SK-N-SH (cell line): ENCODE measurements around the gene NKD1. TPM values are rescaled to one million over a fixed set of nuclear protein-coding genes. Genes with fewer than 3 reads are reported as not detected.

Experiments
- CTCF ChIA-PET: fragments of 300-600, 350-600 bp; formaldehyde crosslinking; extraction: SDS; loops from one replicate; lab custom pipeline; 2021; lab: Yijun Ruan, JAX
- POLR2A ChIA-PET: fragments of 350-600 bp; sonication (Branson Sonifier 250); formaldehyde crosslinking; extraction: SDS; loops from one replicate; lab custom pipeline; 2020; ENCODE audit warnings: antibody characterized with exemption, inconsistent platforms; lab: Yijun Ruan, JAX
- DNase-seq: peaks from one replicate; pipeline ENCODE4 v3.0.0; 2012
- H2AFZ ChIP-seq: fragments of 200-600 bp; sonication (generic); 2 replicates; pipeline ENCODE4 v1.8.1; 2016; ENCODE audit warnings: antibody characterized with exemption, mild to moderate bottlenecking, low read depth
- H3F3A ChIP-seq: fragments of 200-600 bp; sonication (generic); replicated peaks from 2 replicates; pipeline ENCODE3; 2016; ENCODE audit warnings: antibody characterized with exemption, mild to moderate bottlenecking; ENCODE audit not compliant: insufficient read depth
- H3K27ac ChIP-seq, 2 experiments: fragments of 200-500 bp in 1 of 2; fragments of 200-600 bp in 1 of 2; sonication (Bioruptor generic) in 1 of 2; sonication (generic), shearing (Covaris generic) in 1 of 2; 2 replicates each; pipeline versions ENCODE4 v1.5.1 to v1.6.1; 2014 to 2016; ENCODE audit warnings: low read depth in 2 of 2, inconsistent platforms in 1 of 2, low read length in 1 of 2, mild to moderate bottlenecking in 1 of 2, mixed read lengths in 1 of 2
- H3K27me3 ChIP-seq: fragments of 200-600 bp; sonication (generic), shearing (Covaris generic); 2 replicates; pipeline ENCODE4 v1.6.1; 2016; ENCODE audit warnings: mixed run types; ENCODE audit not compliant: insufficient read depth
- H3K36me3 ChIP-seq, 2 experiments: fragments of 200-500 bp in 1 of 2; fragments of 200-600 bp in 1 of 2; sonication (Bioruptor generic) in 1 of 2; sonication (generic) in 1 of 2; replicated peaks in 1 of 2; 2 replicates each; pipeline versions ENCODE3 to v1.5.1; 2014 to 2016; ENCODE audit warnings: low read length in 1 of 2, mild to moderate bottlenecking in 1 of 2; ENCODE audit not compliant: insufficient read depth in 2 of 2, control insufficient read depth in 1 of 2
- H3K4me1 ChIP-seq, 2 experiments: fragments of 200-500 bp in 1 of 2; fragments of 200-600 bp in 1 of 2; sonication (Bioruptor generic) in 1 of 2; sonication (generic), shearing (Covaris generic) in 1 of 2; 2 replicates each; pipeline versions ENCODE4 v1.5.1 to v1.6.1; 2014 to 2016; ENCODE audit warnings: low read depth in 1 of 2, low read length in 1 of 2, mixed run types in 1 of 2; ENCODE audit not compliant: insufficient read depth in 2 of 2, control insufficient read depth in 1 of 2
- H3K4me2 ChIP-seq: fragments of 200-600 bp; sonication (generic), shearing (Covaris generic); 2 replicates; pipeline ENCODE4 v1.6.1; 2017; ENCODE audit warnings: mixed run types
- H3K4me3 ChIP-seq, 2 experiments: fragments of 200-500 bp in 1 of 2; fragments of 200-600 bp in 1 of 2; sonication (Bioruptor generic) in 1 of 2; sonication (generic), shearing (Covaris generic) in 1 of 2; 2 replicates each; pipeline versions ENCODE4 v1.5.1 to v1.8.1; 2014 to 2016; ENCODE audit warnings: low read depth in 2 of 2, inconsistent platforms in 1 of 2, low read length in 1 of 2, mild to moderate bottlenecking in 1 of 2, mixed read lengths in 1 of 2, moderate library complexity in 1 of 2
- H3K79me2 ChIP-seq: fragments of 200-600 bp; sonication (generic); 2 replicates; pipeline ENCODE4 v1.8.1; 2017; ENCODE audit warnings: mild to moderate bottlenecking; ENCODE audit not compliant: insufficient read depth
- H3K9ac ChIP-seq: fragments of 200-600 bp; sonication (generic); 2 replicates; pipeline ENCODE4 v1.6.1; 2017; ENCODE audit warnings: mixed run types
- H3K9me2 ChIP-seq: fragments of 200-600 bp; sonication (generic); 2 replicates; pipeline ENCODE4 v1.6.1; 2017; ENCODE audit warnings: mixed run types
- H3K9me3 ChIP-seq: fragments of 200-600 bp; sonication (generic); 2 replicates; pipeline ENCODE4 v1.6.1; 2017; ENCODE audit warnings: mixed run types, mild to moderate bottlenecking, moderate library complexity
- H4K20me1 ChIP-seq: fragments of 200-600 bp; sonication (generic); 2 replicates; pipeline ENCODE4 v1.6.1; 2017; ENCODE audit warnings: mild to moderate bottlenecking, mixed run types; ENCODE audit not compliant: insufficient read depth
- CTCF ChIP-seq: fragments of 200-600 bp; sonication (generic); IDR thresholded peaks from 2 replicates; pipeline ENCODE4 v1.6.1; 2017; ENCODE audit warnings: antibody characterized with exemption, mild to moderate bottlenecking, moderate library complexity
- ELF1 ChIP-seq: IDR thresholded peaks from 2 replicates; pipeline ENCODE4 v1.4.0; 2012
- FOSL2 ChIP-seq: IDR thresholded peaks from 2 replicates; pipeline ENCODE4 v1.4.0; 2012; ENCODE audit warnings: low read depth, mild to moderate bottlenecking, moderate library complexity, borderline replicate concordance
- FOXJ3 ChIP-seq: sonication (generic); formaldehyde crosslinking; IDR thresholded peaks from 2 replicates; pipeline ENCODE4 v1.5.1; 2020; ENCODE audit warnings: mild to moderate bottlenecking, missing genetic modification reagents
- FOXM1 ChIP-seq: IDR thresholded peaks from 2 replicates; pipeline ENCODE4 v1.4.0; 2012; ENCODE audit warnings: low read depth, mild to moderate bottlenecking
- GABPA ChIP-seq: IDR thresholded peaks from 2 replicates; pipeline ENCODE4 v1.4.0; 2012; ENCODE audit warnings: low read depth, mild to moderate bottlenecking
- GATA2 ChIP-seq: sonication (generic); formaldehyde crosslinking; IDR thresholded peaks from 2 replicates; pipeline ENCODE4 v1.5.0; 2020; ENCODE audit warnings: mild to moderate bottlenecking, missing genetic modification reagents
- MAX ChIP-seq: IDR thresholded peaks from 2 replicates; pipeline ENCODE4 v1.4.0; 2012; ENCODE audit warnings: low read depth
- MEF2A ChIP-seq: IDR thresholded peaks from 2 replicates; pipeline ENCODE4 v1.4.0; 2012; ENCODE audit warnings: low read depth, borderline replicate concordance
- POLR2AphosphoS5 ChIP-seq: IDR thresholded peaks from 2 replicates; pipeline ENCODE4 v1.6.1; 2012; ENCODE audit warnings: low read depth, low read length
- RAD21 ChIP-seq: IDR thresholded peaks from 2 replicates; pipeline ENCODE4 v1.6.1; 2012; ENCODE audit warnings: mild to moderate bottlenecking, low read length
- RCOR1 ChIP-seq: fragments of 150-350 bp; IDR thresholded peaks from 2 replicates; pipeline ENCODE4 v1.6.1; 2017; ENCODE audit warnings: antibody characterized with exemption, low read length
- RFX5 ChIP-seq: IDR thresholded peaks from 2 replicates; pipeline ENCODE4 v1.6.1; 2012; ENCODE audit warnings: mild to moderate bottlenecking, improper control_type of control experiment, low read length
- SIN3A ChIP-seq: IDR thresholded peaks from 2 replicates; pipeline ENCODE4 v1.6.1; 2012; ENCODE audit warnings: low read depth, mild to moderate bottlenecking, low read length, moderate library complexity, borderline replicate concordance
- TCF12 ChIP-seq: IDR thresholded peaks from 2 replicates; pipeline ENCODE4 v1.4.0; 2012
- YY1 ChIP-seq: IDR thresholded peaks from 2 replicates; pipeline ENCODE4 v1.4.0; 2012; ENCODE audit warnings: low read depth, mild to moderate bottlenecking
- WGBS: methylation state at CpG from one replicate; pipeline ENCODE4 v1.1.6; 2017; ENCODE audit warnings: low lambda C conversion rate; 5-methylcytosine and 5-hydroxymethylcytosine counted together
- polyA plus RNA-seq, 3 experiments: library from polyadenylated mRNA; depleted of rRNA; stranded (reverse); fragments of >200 nt; gene quantifications; 2 replicates each; pipeline ENCODE4 v1.2.3, GENCODE V29; 2012
- TF ChIP-seq, protein P1 (sequence below): fragments of 150-350 bp; IDR thresholded peaks from 2 replicates; pipeline ENCODE4 v1.6.1; 2016; ENCODE audit warnings: mild to moderate bottlenecking, low read depth, low read length

NKD1 gene
- polyA plus RNA-seq, 1 of the 3 experiments (the other 2 are of a cell fraction): 0.02 TPM

- Histone ChIP-seq H3K4me1 (peaks cover 0 to 9% of the 10 kb centered on the region in 2 experiments; a peak in 1 of 4 replicates), H3F3A (no peaks in the 10 kb centered on the region), H3K79me2 (no peaks in the 10 kb centered on the region), H3K27me3 (no peaks in the 10 kb centered on the region), H3K9me3 (no peaks in the 10 kb centered on the region), H3K36me3 (no peaks in the 10 kb centered on the region), H2AFZ (no peak overlapping the region), H3K4me3 (no peak overlapping the region), H3K9me2 (no peaks in the 10 kb centered on the region), H3K4me2 (no peak overlapping the region), H4K20me1 (no peaks in the 10 kb centered on the region), H3K27ac (no peak overlapping the region), H3K9ac (no peak overlapping the region)
- 57% methylated on average over 11 of the region's 13 CpGs for WGBS
- CTCF ChIA-PET: interaction anchor here (0.9 to 1.3 kb wide), 4 partner anchors 16 to 159 kb away, joined by 3 to 5 read pairs (median 4); no protein-coding TSS in a partner anchor
- TF ChIP-seq MAX: no peak
- TF ChIP-seq CTCF: no peak
- no peak for TF ChIP-seq GABPA
- TF ChIP-seq MEF2A: no peak
- no peak for TF ChIP-seq RFX5
- TF ChIP-seq TCF12: no peak
- TF ChIP-seq RAD21: no peak
- TF ChIP-seq FOXM1: no peak
- no peak for TF ChIP-seq RCOR1
- no peak for DNase-seq
- POLR2A ChIA-PET: no interaction called here
Measured at GRCh38 chr16:50505714-50506542, 42.3 kb upstream of the NKD1 start.

- POLR2A ChIA-PET: no interaction called here
- no peak for DNase-seq
- no peaks in the 10 kb centered on the region for H3F3A ChIP-seq
- no peak overlapping the region for H3K27ac ChIP-seq
- CTCF ChIA-PET: interaction anchor here (1.0 kb wide), 1 partner anchor 132 kb away, joined by 3 read pairs; no protein-coding TSS in a partner anchor
- H3K9ac ChIP-seq: no peak overlapping the region
- WGBS: 28% methylated on average over 4 of the region's 4 CpGs
- TF ChIP-seq POLR2AphosphoS5: no peak
- TF ChIP-seq YY1: no peak
- no peak for TF ChIP-seq SIN3A
- no peak for TF ChIP-seq GATA2 (CRISPR knock-in tag)
- no peak for TF ChIP-seq FOXJ3 (CRISPR knock-in tag)
- TF ChIP-seq FOSL2: no peak
- no peak for TF ChIP-seq ELF1
- TF ChIP-seq, protein P1, sequence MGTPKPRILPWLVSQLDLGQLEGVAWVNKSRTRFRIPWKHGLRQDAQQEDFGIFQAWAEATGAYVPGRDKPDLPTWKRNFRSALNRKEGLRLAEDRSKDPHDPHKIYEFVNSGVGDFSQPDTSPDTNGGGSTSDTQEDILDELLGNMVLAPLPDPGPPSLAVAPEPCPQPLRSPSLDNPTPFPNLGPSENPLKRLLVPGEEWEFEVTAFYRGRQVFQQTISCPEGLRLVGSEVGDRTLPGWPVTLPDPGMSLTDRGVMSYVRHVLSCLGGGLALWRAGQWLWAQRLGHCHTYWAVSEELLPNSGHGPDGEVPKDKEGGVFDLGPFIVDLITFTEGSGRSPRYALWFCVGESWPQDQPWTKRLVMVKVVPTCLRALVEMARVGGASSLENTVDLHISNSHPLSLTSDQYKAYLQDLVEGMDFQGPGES: no peak
- H3K4me3 ChIP-seq: no peak overlapping the region
- H3K36me3 ChIP-seq: no peaks in the 10 kb centered on the region
- no peaks in the 10 kb centered on the region for H3K9me3 ChIP-seq
- H4K20me1 ChIP-seq: no peaks in the 10 kb centered on the region
- no peaks in the 10 kb centered on the region for H3K9me2 ChIP-seq
- H3K79me2 ChIP-seq: no peaks in the 10 kb centered on the region
- H3K27me3 ChIP-seq: no peaks in the 10 kb centered on the region
- peaks cover 0 to 9% of the 10 kb centered on the region in 2 experiments; a peak in 1 of 4 replicates for H3K4me1 ChIP-seq
- no peak overlapping the region for H3K4me2 ChIP-seq
- H2AFZ ChIP-seq: no peak overlapping the region
Measured at GRCh38 chr16:50506543-50506937, 41.7 kb upstream of the NKD1 start.
